GM12864 (cell line): ENCODE measurements around the gene CA10.

Experiments used
- DNase-seq: peaks from one replicate; pipeline ENCODE4 v3.0.0-alpha.2; 2011; ENCODE audit warnings: low read depth
- H3K4me3 ChIP-seq: 2 replicates; pipeline ENCODE4 v1.5.1; 2011; ENCODE audit warnings: mild to moderate bottlenecking, low read depth, low read length, control low read depth
- TF ChIP-seq, protein P1 (sequence below): IDR thresholded peaks from 2 replicates; pipeline ENCODE4 v1.5.1; 2011; ENCODE audit warnings: low read depth, mild to moderate bottlenecking, moderate library complexity, low read length, control low read depth, inconsistent platforms; ENCODE audit errors: missing control alignments

The CA10 gene

DNA sequence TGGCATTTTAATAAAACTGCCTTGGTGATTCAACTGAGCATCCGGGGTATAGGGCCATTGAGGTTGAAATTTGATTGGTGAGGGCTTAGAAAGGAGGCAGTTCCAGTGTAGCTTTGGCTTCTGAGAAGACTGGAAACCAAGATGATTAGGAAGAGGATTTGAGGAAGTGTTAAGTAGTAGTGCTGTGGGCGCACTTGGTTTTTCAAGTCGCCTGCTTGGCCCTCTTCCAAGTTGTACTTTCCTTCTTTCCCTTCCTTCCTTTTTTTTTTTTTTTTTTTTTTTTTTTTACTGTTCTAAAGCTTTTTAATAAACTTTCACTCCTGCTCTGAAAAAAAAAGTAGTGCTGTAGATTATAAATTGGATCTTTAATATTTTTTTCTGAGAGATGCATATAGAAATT, 577.6 kb downstream of the CA10 start:
- DNase-seq = no peak
- no peak overlapping the region for H3K4me3 ChIP-seq
- TF ChIP-seq, protein P1, sequence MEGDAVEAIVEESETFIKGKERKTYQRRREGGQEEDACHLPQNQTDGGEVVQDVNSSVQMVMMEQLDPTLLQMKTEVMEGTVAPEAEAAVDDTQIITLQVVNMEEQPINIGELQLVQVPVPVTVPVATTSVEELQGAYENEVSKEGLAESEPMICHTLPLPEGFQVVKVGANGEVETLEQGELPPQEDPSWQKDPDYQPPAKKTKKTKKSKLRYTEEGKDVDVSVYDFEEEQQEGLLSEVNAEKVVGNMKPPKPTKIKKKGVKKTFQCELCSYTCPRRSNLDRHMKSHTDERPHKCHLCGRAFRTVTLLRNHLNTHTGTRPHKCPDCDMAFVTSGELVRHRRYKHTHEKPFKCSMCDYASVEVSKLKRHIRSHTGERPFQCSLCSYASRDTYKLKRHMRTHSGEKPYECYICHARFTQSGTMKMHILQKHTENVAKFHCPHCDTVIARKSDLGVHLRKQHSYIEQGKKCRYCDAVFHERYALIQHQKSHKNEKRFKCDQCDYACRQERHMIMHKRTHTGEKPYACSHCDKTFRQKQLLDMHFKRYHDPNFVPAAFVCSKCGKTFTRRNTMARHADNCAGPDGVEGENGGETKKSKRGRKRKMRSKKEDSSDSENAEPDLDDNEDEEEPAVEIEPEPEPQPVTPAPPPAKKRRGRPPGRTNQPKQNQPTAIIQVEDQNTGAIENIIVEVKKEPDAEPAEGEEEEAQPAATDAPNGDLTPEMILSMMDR = no peak
